ENCODE measurements around the gene PPP2R2D. TPM values are rescaled to one million over a fixed set of nuclear protein-coding genes. Genes with fewer than 3 reads are reported as not detected.

Gene PPP2R2D
- total RNA-seq, 1 experiment from 2014 or later, result 23.5 TPM

DNA sequence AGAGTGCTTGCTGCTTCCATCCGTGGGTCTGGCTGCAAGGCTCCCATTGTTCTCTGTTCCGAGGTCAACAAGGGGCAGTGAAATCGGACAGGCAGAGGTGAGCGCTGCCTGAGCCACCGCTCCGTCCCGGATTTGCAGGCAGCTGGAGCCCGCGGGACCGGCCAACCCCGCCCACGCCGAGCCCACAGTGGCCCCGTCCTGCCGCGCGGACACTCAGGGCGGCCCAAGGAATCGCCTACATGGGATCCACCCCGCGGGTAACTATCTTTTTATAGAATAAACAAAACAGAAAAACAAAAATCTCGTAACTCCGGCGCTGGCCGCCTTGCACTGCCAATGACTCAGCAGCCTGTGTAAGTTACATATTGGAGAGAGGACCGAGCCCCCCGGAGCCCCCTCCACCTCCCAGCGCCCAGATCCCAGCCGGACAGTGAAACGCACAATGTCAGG lies 79.0 kb downstream of the PPP2R2D start:
- no peak for TF ChIP-seq CTCF (conservative IDR thresholded peaks at IDR 0.05)
- no peak for TF ChIP-seq EZH2 (IDR thresholded peaks at IDR 0.05; ENCODE audit: low read depth)
- Histone ChIP-seq H2AFZ (no peak overlapping the region), H3K27ac (no peak overlapping the region), H3K9me3 (ENCODE audit: insufficient read depth, low read depth) (no peaks in the 10 kb centered on the region), H4K20me1 (ENCODE audit: insufficient read depth) (no peaks in the 10 kb centered on the region), H3K4me2 (no peak overlapping the region), H3K36me3 (ENCODE audit: low read depth) (no peaks in the 10 kb centered on the region), H3K9me2 (ENCODE audit: insufficient read depth) (no peaks in the 10 kb centered on the region), H3K4me3 (no peak overlapping the region), H3K4me1 (replicated peaks; ENCODE audit: insufficient read depth) (no peaks in the 10 kb centered on the region), H3K79me2 (ENCODE audit: low read depth) (no peaks in the 10 kb centered on the region), H3K27me3 (ENCODE audit: insufficient read depth, low read depth) (no peaks in the 10 kb centered on the region), H3F3A (ENCODE audit: insufficient read depth, low read depth) (peaks cover 7% of the 10 kb centered on the region; the same call in 1 of the 2 replicates)
- POLR2A ChIA-PET (ENCODE audit: unreplicated experiment), result no interaction called here
- CTCF ChIA-PET, result no interaction called here
- DNase-seq, result no peak
- intact Hi-C loops (cut with micrococcal nuclease; ENCODE audit: unreplicated experiment), result no loop called here
- no TSS peak for BruUV-seq (replicated peaks)

DNA sequence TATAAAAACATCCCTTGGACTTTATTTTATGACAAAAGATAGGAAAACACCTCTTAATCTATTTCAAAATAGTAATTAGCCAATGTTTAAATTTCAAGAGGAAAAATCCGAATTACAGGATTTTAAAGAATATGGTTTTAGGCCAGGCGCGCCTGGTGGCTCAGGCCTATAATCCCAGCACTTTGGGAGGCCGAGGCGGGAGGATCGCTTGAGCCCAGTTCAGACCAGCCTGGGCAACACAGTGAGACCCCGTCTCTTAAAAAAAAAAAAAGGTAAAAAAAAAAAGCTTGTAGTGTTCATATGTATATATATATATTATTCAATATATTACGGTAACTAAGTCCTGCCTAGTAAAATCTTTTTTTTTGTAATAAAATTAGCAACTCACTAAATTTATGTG lies 79.5 kb downstream of the PPP2R2D start:
- Histone ChIP-seq H3K4me1 (replicated peaks; ENCODE audit: insufficient read depth) (no peaks in the 10 kb centered on the region), H3K36me3 (ENCODE audit: low read depth) (no peaks in the 10 kb centered on the region), H4K20me1 (ENCODE audit: insufficient read depth) (no peaks in the 10 kb centered on the region), H3F3A (ENCODE audit: insufficient read depth, low read depth) (peaks cover 7% of the 10 kb centered on the region; the same call in 1 of the 2 replicates), H3K9me2 (ENCODE audit: insufficient read depth) (no peaks in the 10 kb centered on the region), H2AFZ (no peak overlapping the region), H3K79me2 (ENCODE audit: low read depth) (no peaks in the 10 kb centered on the region), H3K27ac (no peak overlapping the region), H3K4me3 (no peak overlapping the region), H3K9me3 (ENCODE audit: insufficient read depth, low read depth) (no peaks in the 10 kb centered on the region), H3K4me2 (no peak overlapping the region), H3K27me3 (ENCODE audit: insufficient read depth, low read depth) (no peaks in the 10 kb centered on the region)
- no peak for DNase-seq
- intact Hi-C loops (cut with micrococcal nuclease; ENCODE audit: unreplicated experiment), result no loop called here
- CTCF ChIA-PET, result interaction anchor here (1.2 kb wide), 1 partner anchor 42 kb away, joined by 4 read pairs; no protein-coding TSS in a partner anchor
- BruUV-seq (replicated peaks), result no TSS peak
- TF ChIP-seq CTCF (conservative IDR thresholded peaks at IDR 0.05), result no peak
- TF ChIP-seq EZH2 (IDR thresholded peaks at IDR 0.05; ENCODE audit: low read depth), result no peak
- POLR2A ChIA-PET (ENCODE audit: unreplicated experiment), result interaction anchor here (0.6 kb wide), 1 partner anchor 80 kb away, joined by 5 read pairs; no protein-coding TSS in a partner anchor

DNA sequence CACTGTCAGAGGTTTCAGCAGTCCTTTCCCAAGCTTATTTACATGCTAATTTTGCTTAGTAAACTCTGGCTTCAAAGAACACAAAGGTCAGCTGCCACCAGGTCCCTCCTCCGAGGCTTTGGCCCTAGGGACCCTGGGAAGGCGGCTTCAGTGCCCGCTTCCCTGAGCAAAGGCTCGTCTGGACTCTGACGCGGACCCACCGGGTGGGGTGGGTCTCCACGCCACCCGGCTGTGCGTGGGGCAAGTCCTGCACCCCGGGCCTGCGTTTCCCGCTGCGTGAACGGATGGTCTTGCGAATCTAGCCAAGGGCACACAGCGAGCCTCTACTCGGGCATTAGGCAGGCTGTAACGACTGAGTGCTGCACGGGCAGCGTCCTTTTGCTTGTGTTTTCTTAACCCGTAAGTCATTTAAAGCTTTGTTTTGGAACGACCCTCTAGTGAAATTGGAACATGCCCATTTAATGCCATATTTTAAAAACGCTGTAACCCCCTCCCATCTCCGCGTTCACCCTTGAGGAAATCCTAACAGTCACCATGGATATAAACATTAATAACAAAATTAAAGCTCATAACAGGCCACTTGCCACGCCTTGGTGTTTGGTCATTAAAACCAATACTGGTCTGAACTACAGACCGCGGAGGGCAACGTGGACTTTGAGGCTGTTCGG lies 80.1 kb downstream of the PPP2R2D start:
- peak overlapping the region; percentile 55 for H3K4me3 ChIP-seq
- TF ChIP-seq CTCF (conservative IDR thresholded peaks at IDR 0.05) (no peak), EZH2 (IDR thresholded peaks at IDR 0.05; ENCODE audit: low read depth) (no peak)
- H3K79me2 ChIP-seq (ENCODE audit: low read depth), result no peaks in the 10 kb centered on the region
- H3K9me3 ChIP-seq (ENCODE audit: insufficient read depth, low read depth), result no peaks in the 10 kb centered on the region
- no peak overlapping the region for H2AFZ ChIP-seq
- TSS peak; percentile 46 for BruUV-seq (replicated peaks)
- no peaks in the 10 kb centered on the region for H4K20me1 ChIP-seq (ENCODE audit: insufficient read depth)
- H3K27me3 ChIP-seq (ENCODE audit: insufficient read depth, low read depth), result no peaks in the 10 kb centered on the region
- peak overlapping the region; percentile 70 for H3K4me2 ChIP-seq
- no peaks in the 10 kb centered on the region for H3K9me2 ChIP-seq (ENCODE audit: insufficient read depth)
- intact Hi-C loops (cut with micrococcal nuclease; ENCODE audit: unreplicated experiment), result no loop called here
- ChIA-PET CTCF (interaction anchor here (0.6 to 1.2 kb wide), 2 partner anchors 42 to 56 kb away, joined by 4 read pairs; no protein-coding TSS in a partner anchor), POLR2A (ENCODE audit: unreplicated experiment) (interaction anchor here (0.6 kb wide), 2 partner anchors 81 to 440 kb away, joined by 3 to 5 read pairs; no protein-coding TSS in a partner anchor)
- no peaks in the 10 kb centered on the region for H3K4me1 ChIP-seq (replicated peaks; ENCODE audit: insufficient read depth)
- no peak for DNase-seq
- no peak overlapping the region for H3K27ac ChIP-seq
- no peaks in the 10 kb centered on the region for H3K36me3 ChIP-seq (ENCODE audit: low read depth)
- peaks cover 7% of the 10 kb centered on the region; the same call in 1 of the 2 replicates for H3F3A ChIP-seq (ENCODE audit: insufficient read depth, low read depth)

All from PC-9 (cell line).